HEK293T (cell line): Measurements from ENCODE around the gene NDUFA8.

Experiments used
- BHLHE40 ChIP-seq: fragments of 450-650 bp; IDR thresholded peaks from 2 replicates; pipeline ENCODE4 v1.6.1; 2016; ENCODE audit warnings: mild to moderate bottlenecking, moderate library complexity, borderline replicate concordance
- CTBP1 ChIP-seq: fragments of 450-650 bp; IDR thresholded peaks from 2 replicates; pipeline ENCODE4 v1.6.1; 2016; ENCODE audit warnings: borderline replicate concordance
- ELF4 ChIP-seq: fragments of 450-650 bp; IDR thresholded peaks from 2 replicates; pipeline ENCODE4 v1.6.1; 2017; ENCODE audit warnings: antibody characterized with exemption
- FOXA1 ChIP-seq: fragments of 450-650 bp; IDR thresholded peaks from 2 replicates; pipeline ENCODE4 v1.6.1; 2016; ENCODE audit warnings: mild to moderate bottlenecking
- FOXK2 ChIP-seq: fragments of 450-650 bp; IDR thresholded peaks from 2 replicates; pipeline ENCODE4 v1.6.1; 2016; ENCODE audit warnings: mild to moderate bottlenecking
- FOXM1 ChIP-seq: fragments of 450-650 bp; IDR thresholded peaks from 2 replicates; pipeline ENCODE4 v1.6.1; 2017; ENCODE audit warnings: mild to moderate bottlenecking, borderline replicate concordance
- HDGF ChIP-seq: fragments of 450-650 bp; IDR thresholded peaks from 2 replicates; pipeline ENCODE4 v1.6.1; 2017; ENCODE audit warnings: antibody characterized with exemption, borderline replicate concordance
- L3MBTL2 ChIP-seq: fragments of 450-650 bp; conservative IDR thresholded peaks from 2 replicates; pipeline ENCODE4 v1.6.1; 2016; ENCODE audit warnings: mild to moderate bottlenecking
- LEF1 ChIP-seq: fragments of 450-650 bp; IDR thresholded peaks from 2 replicates; pipeline ENCODE4 v1.6.1; 2017; ENCODE audit warnings: mild to moderate bottlenecking, borderline replicate concordance
- SP1 ChIP-seq: fragments of 450-650 bp; IDR thresholded peaks from 2 replicates; pipeline ENCODE4 v1.6.1; 2017
- SUZ12 ChIP-seq: fragments of 450-650 bp; IDR thresholded peaks from 2 replicates; pipeline ENCODE4 v1.6.1; 2016; ENCODE audit warnings: mild to moderate bottlenecking
- TARDBP ChIP-seq: fragments of 450-650 bp; IDR thresholded peaks from 2 replicates; pipeline ENCODE4 v1.6.1; 2016
- TF ChIP-seq, protein P1 (sequence below): fragments of 450-650 bp; IDR thresholded peaks from 2 replicates; pipeline ENCODE4 v1.6.1; 2016

- TF ChIP-seq SUZ12 = no peak
- TF ChIP-seq FOXM1 = no peak
- no peak for TF ChIP-seq CTBP1
- no peak for TF ChIP-seq TARDBP
- TF ChIP-seq ELF4 = no peak
- TF ChIP-seq LEF1 = no peak
- TF ChIP-seq, protein P1, sequence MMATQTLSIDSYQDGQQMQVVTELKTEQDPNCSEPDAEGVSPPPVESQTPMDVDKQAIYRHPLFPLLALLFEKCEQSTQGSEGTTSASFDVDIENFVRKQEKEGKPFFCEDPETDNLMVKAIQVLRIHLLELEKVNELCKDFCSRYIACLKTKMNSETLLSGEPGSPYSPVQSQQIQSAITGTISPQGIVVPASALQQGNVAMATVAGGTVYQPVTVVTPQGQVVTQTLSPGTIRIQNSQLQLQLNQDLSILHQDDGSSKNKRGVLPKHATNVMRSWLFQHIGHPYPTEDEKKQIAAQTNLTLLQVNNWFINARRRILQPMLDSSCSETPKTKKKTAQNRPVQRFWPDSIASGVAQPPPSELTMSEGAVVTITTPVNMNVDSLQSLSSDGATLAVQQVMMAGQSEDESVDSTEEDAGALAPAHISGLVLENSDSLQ = no peak
- no peak for TF ChIP-seq HDGF
- TF ChIP-seq L3MBTL2 = no peak
- no peak for TF ChIP-seq FOXK2
- no peak for TF ChIP-seq BHLHE40
- TF ChIP-seq FOXA1 = no peak
- TF ChIP-seq SP1 = no peak
Observed at GRCh38 chr9:122179054-122179689, 19.6 kb upstream of the NDUFA8 start.
